Tibial nerve (tissue), 4 donors: Measurements from ENCODE around the gene SCLT1. TPM values are rescaled to one million over a fixed set of nuclear protein-coding genes. Genes with fewer than 3 reads are reported as not detected.

Experiments
- DNase-seq, 2 donors: peaks; one replicate each; pipeline ENCODE4 v3.0.0-alpha.2; 2019; ENCODE audit warnings: low spot score in 2 of 2
- H3K27ac ChIP-seq, 4 donors: fragments of 200-600 bp; sonication (generic) in 3 of 4; one replicate each; pipeline ENCODE4 v1.5.1; 2017 to 2019; ENCODE audit warnings: mild to moderate bottlenecking in 1 of 4
- H3K27me3 ChIP-seq, 2 donors: fragments of 200-600 bp; sonication (generic) in 1 of 2; one replicate each; pipeline versions ENCODE4 v1.5.1 to v1.6.0; 2017 to 2019
- H3K36me3 ChIP-seq, 3 donors: fragments of 200-600 bp; sonication (generic); one replicate each; pipeline ENCODE4 v1.5.1; 2018 to 2019
- H3K4me1 ChIP-seq, 4 donors: fragments of 200-600 bp; sonication (generic) in 3 of 4; one replicate each; pipeline ENCODE4 v1.5.1; 2017 to 2019
- H3K4me3 ChIP-seq, 4 donors: fragments of 200-600 bp; sonication (generic) in 3 of 4; one replicate each; pipeline ENCODE4 v1.5.1; 2017 to 2019; ENCODE audit warnings: mild to moderate bottlenecking in 1 of 4, moderate library complexity in 1 of 4
- H3K9me3 ChIP-seq, 4 donors: fragments of 200-600 bp; sonication (generic) in 3 of 4; one replicate each; pipeline ENCODE4 v1.5.1; 2017 to 2019
- CTCF ChIP-seq, 5 experiments: fragments of 200-600 bp in 3 of 5; fragments of 450-650 bp in 2 of 5; sonication (generic) in 3 of 5; IDR thresholded peaks; one replicate each; pipeline ENCODE4 v1.5.1; 2016 to 2019; ENCODE audit warnings: antibody characterized with exemption in 5 of 5, mild to moderate bottlenecking in 3 of 5, moderate library complexity in 2 of 5
- EP300 ChIP-seq, 2 donors: sonication (generic); formaldehyde crosslinking; IDR thresholded peaks; one replicate each; pipeline ENCODE4 v1.6.1; 2017; ENCODE audit warnings: antibody characterized with exemption in 2 of 2, mild to moderate bottlenecking in 1 of 2
- POLR2A ChIP-seq, 2 donors: fragments of 450-650 bp; IDR thresholded peaks; one replicate each; pipeline ENCODE4 v1.6.1; 2017; ENCODE audit warnings: antibody characterized with exemption in 2 of 2, mild to moderate bottlenecking in 2 of 2, moderate library complexity in 2 of 2
- WGBS, 2 donors: methylation state at CpG; one replicate each; pipeline ENCODE4 v1.1.5; 2018; 5-methylcytosine and 5-hydroxymethylcytosine counted together
- total RNA-seq, 4 donors: library from RNA; depleted of rRNA; stranded (reverse); fragments of >200 nt; gene quantifications; one replicate each; pipeline ENCODE4 v1.1.0, GENCODE V29; 2016

SCLT1 gene
- total RNA-seq, 4 donors from 2014 or later = 9.2 to 28.8 (median 18.6) TPM

- 85 to 89% methylated on average over 1 of the region's 1 CpG for WGBS, 2 donors
- TF ChIP-seq CTCF (IDR thresholded peaks at IDR 0.05) (no peak), EP300 (IDR thresholded peaks at IDR 0.05) (no peak), POLR2A (IDR thresholded peaks at IDR 0.05) (no peak)
Observed at GRCh38 chr4:128906581-128906980, 186.8 kb downstream of the SCLT1 start.

GRCh38 chr4:128904821-128905220, 188.5 kb downstream of the SCLT1 start:
- DNase-seq = no peak
- no peak overlapping the region for H3K4me3 ChIP-seq
- H3K4me1 ChIP-seq = no peaks in the 10 kb centered on the region
- 78 to 85% methylated on average over 3 of the region's 3 CpGs for WGBS, 2 donors
- no peak overlapping the region for H3K27ac ChIP-seq
- no peaks in the 10 kb centered on the region for H3K27me3 ChIP-seq
- no peak for TF ChIP-seq POLR2A (IDR thresholded peaks at IDR 0.05)
- TF ChIP-seq CTCF (IDR thresholded peaks at IDR 0.05) = no peak
- no peak for TF ChIP-seq EP300 (IDR thresholded peaks at IDR 0.05)
- H3K9me3 ChIP-seq = peaks cover 0 to 3% (median 0%) of the 10 kb centered on the region in 4 donors
- H3K36me3 ChIP-seq = peaks cover 0 to 4% (median 0%) of the 10 kb centered on the region in 3 donors

More at GRCh38 chr4:128906581-128906980, 186.8 kb downstream of the SCLT1 start:
- Histone ChIP-seq H3K36me3 (peaks cover 0 to 4% (median 0%) of the 10 kb centered on the region in 3 donors), H3K27ac (no peak overlapping the region), H3K9me3 (no peaks in the 10 kb centered on the region), H3K4me1 (no peaks in the 10 kb centered on the region), H3K4me3 (no peak overlapping the region), H3K27me3 (no peaks in the 10 kb centered on the region)
- DNase-seq = no peak

- no peak for TF ChIP-seq POLR2A (IDR thresholded peaks at IDR 0.05)
- no peak overlapping the region for H3K27ac ChIP-seq
- DNase-seq = no peak
- H3K36me3 ChIP-seq = no peaks in the 10 kb centered on the region
- WGBS, 2 donors = 82 to 83% methylated on average over 4 of the region's 4 CpGs
- H3K4me1 ChIP-seq = no peaks in the 10 kb centered on the region
- H3K27me3 ChIP-seq = no peaks in the 10 kb centered on the region
- no peaks in the 10 kb centered on the region for H3K9me3 ChIP-seq
- H3K4me3 ChIP-seq = no peak overlapping the region
Observed at GRCh38 chr4:128880662-128881061, 212.7 kb downstream of the SCLT1 start.

GRCh38 chr4:128879971-128880370, 213.4 kb downstream of the SCLT1 start:
- Histone ChIP-seq H3K9me3 (no peaks in the 10 kb centered on the region), H3K4me3 (no peak overlapping the region), H3K36me3 (no peaks in the 10 kb centered on the region), H3K4me1 (no peaks in the 10 kb centered on the region), H3K27me3 (no peaks in the 10 kb centered on the region), H3K27ac (no peak overlapping the region)
- 82 to 84% methylated on average over 2 of the region's 2 CpGs for WGBS, 2 donors
- TF ChIP-seq CTCF (IDR thresholded peaks at IDR 0.05) (no peak), POLR2A (IDR thresholded peaks at IDR 0.05) (no peak), EP300 (IDR thresholded peaks at IDR 0.05) (no peak)
- DNase-seq = no peak

- Histone ChIP-seq H3K4me1 (no peaks in the 10 kb centered on the region), H3K27me3 (no peaks in the 10 kb centered on the region), H3K9me3 (no peaks in the 10 kb centered on the region), H3K36me3 (peaks cover 0 to 2% (median 0%) of the 10 kb centered on the region in 3 donors), H3K4me3 (no peak overlapping the region), H3K27ac (no peak overlapping the region)
- 76 to 88% methylated on average over 2 of the region's 2 CpGs for whole genome bisulfite sequencing, 2 donors
- TF ChIP-seq CTCF (IDR thresholded peaks at IDR 0.05) = no peak
- TF ChIP-seq POLR2A (IDR thresholded peaks at IDR 0.05) = no peak
- TF ChIP-seq EP300 (IDR thresholded peaks at IDR 0.05) = no peak
- no peak for DNase-seq
Observed at GRCh38 chr4:128879283-128879682, 214.1 kb downstream of the SCLT1 start.

GRCh38 chr4:128877934-128878333, 215.4 kb downstream of the SCLT1 start:
- H3K4me1 ChIP-seq = no peaks in the 10 kb centered on the region
- no peaks in the 10 kb centered on the region for H3K27me3 ChIP-seq
- H3K9me3 ChIP-seq = no peaks in the 10 kb centered on the region
- WGBS, 2 donors = 96% methylated on average over 4 of the region's 4 CpGs
- H3K36me3 ChIP-seq = peaks cover 0 to 13% (median 0%) of the 10 kb centered on the region in 3 donors
- no peak overlapping the region for H3K27ac ChIP-seq
- H3K4me3 ChIP-seq = no peak overlapping the region
- DNase-seq = no peak
- TF ChIP-seq CTCF (IDR thresholded peaks at IDR 0.05) = no peak
